Activated T-cell treated with anti-CD3 and anti-CD28 coated beads for 24 hours (primary cell): ENCODE data around the gene WDFY3.

Experiments used
- DNase-seq: peaks from one replicate; pipeline ENCODE4 v3.0.0-alpha.2; 2020; ENCODE audit warnings: low read depth

WDFY3 gene

GRCh38 chr4:84912741-84913140, 53.7 kb downstream of the WDFY3 start:
- DNase-seq: no peak

GRCh38 chr4:84908876-84909275, 57.6 kb downstream of the WDFY3 start:
- DNase-seq: no peak

- no peak for DNase-seq
These were observed 59.3 kb downstream of the WDFY3 start for GRCh38 chr4:84907145-84907544.

GRCh38 chr4:84905646-84906045, 60.8 kb downstream of the WDFY3 start:
- no peak for DNase-seq

GRCh38 chr4:84901740-84902281, 64.7 kb downstream of the WDFY3 start:
- no peak for DNase-seq

- no peak for DNase-seq
These were observed 65.3 kb downstream of the WDFY3 start for GRCh38 chr4:84901173-84901572.

- DNase-seq: no peak
These were observed 66.9 kb downstream of the WDFY3 start for GRCh38 chr4:84899616-84900015.

GRCh38 chr4:84897516-84897915, 69.0 kb downstream of the WDFY3 start:
- DNase-seq: no peak

GRCh38 chr4:84895283-84895682, 71.2 kb downstream of the WDFY3 start:
- DNase-seq: no peak

- no peak for DNase-seq
These were observed 71.9 kb downstream of the WDFY3 start for GRCh38 chr4:84894621-84895020.

- DNase-seq: no peak
These were observed 73.5 kb downstream of the WDFY3 start for GRCh38 chr4:84892950-84893349.

GRCh38 chr4:84887824-84888223, 78.7 kb downstream of the WDFY3 start:
- no peak for DNase-seq

GRCh38 chr4:84879651-84880200, 86.8 kb downstream of the WDFY3 start:
- DNase-seq: no peak

GRCh38 chr4:84878546-84878945, 87.9 kb downstream of the WDFY3 start:
- DNase-seq: no peak

GRCh38 chr4:84878090-84878489, 88.4 kb downstream of the WDFY3 start:
- DNase-seq: no peak

GRCh38 chr4:84877051-84877833, 89.2 kb downstream of the WDFY3 start:
- DNase-seq: no peak

GRCh38 chr4:84875636-84876371, 90.7 kb downstream of the WDFY3 start:
- no peak for DNase-seq

GRCh38 chr4:84874619-84875018, 91.9 kb downstream of the WDFY3 start:
- DNase-seq: no peak

- DNase-seq: no peak
These were observed 95.9 kb downstream of the WDFY3 start for GRCh38 chr4:84870398-84871163.

- no peak for DNase-seq
These were observed 100.2 kb downstream of the WDFY3 start for GRCh38 chr4:84866295-84866694.

- DNase-seq: no peak
These were observed 100.9 kb downstream of the WDFY3 start for GRCh38 chr4:84865600-84865999.

- no peak for DNase-seq
These were observed 104.4 kb downstream of the WDFY3 start for GRCh38 chr4:84862064-84862463.
